HG03460 (cell line): ENCODE results near the gene CHD9NB.
"Not testable (repeated sequence)": the region's sequence is repeated elsewhere in the genome, so short reads cannot be mapped to it uniquely, and the experiment has no call there.

Experiments
- ATAC-seq: cut with Tn5 transposase; IDR thresholded peaks from one replicate; pipeline ENCODE4 v1.9.1; 2021; ENCODE audit not compliant: unreplicated experiment

Gene CHD9NB

DNA sequence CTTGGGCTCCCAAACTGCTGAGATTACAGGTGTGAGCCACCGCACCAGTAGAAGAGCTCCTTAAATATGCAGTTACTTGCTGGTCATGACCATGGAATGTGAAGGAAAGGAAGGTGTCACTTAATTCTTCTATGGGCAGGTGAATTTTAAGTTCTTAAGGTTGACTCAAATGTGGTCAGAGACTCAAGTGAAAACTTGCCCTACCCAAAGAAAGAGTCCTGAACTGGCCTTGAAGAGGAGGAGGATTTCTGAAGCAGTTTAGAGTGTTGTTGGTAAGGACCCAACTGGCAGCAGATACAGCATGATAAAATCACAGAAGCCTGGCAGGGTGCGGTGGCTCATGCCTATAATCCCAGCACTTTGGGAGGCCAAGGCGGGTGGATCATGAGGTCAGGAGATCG is 31.4 kb upstream of the CHD9NB start:
- no peak for ATAC-seq

GRCh38 chr16:53083119-53083518 is 30.4 kb upstream of the CHD9NB start:
- ATAC-seq = no peak

- no peak for ATAC-seq
Observed at GRCh38 chr16:53082509-53082908, 29.8 kb upstream of the CHD9NB start.

DNA sequence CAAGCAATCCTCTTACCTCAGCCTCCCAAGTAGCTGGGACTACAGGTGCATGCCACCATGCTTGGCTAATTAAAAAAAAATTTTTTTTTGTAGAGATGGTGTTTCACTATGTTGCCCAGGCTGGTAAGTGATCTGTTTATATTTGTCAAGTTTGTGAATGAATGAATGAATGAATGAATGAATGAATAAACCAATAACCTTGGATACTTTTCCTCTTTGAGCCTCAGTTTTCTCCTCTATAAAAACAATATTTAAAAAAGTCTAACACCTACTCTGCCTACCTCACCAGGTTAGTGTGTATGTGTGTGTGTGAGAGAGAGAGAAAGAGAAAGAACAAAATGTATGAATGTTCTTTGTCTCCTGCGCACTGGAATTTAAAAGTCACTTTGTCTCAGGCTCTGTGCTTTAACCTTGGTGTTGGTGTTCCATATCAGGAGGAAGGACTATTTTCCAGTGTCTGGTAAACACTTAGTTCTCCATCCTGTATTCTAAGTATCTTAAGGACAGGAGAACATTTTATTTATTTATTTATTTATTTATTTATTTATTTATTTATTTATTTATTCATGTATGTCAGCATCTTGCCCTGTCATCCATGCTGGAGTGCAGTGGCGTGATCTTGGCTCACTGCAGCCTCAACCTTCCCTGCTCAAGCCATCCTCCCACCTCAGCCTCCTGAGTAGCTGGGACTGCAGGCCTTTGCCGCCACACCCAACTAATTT is 29.1 kb upstream of the CHD9NB start:
- ATAC-seq = no peak

GRCh38 chr16:53081032-53081424 is 28.3 kb upstream of the CHD9NB start:
- no peak for ATAC-seq

- ATAC-seq = no peak
Observed at GRCh38 chr16:53080345-53081031, 27.8 kb upstream of the CHD9NB start.

DNA sequence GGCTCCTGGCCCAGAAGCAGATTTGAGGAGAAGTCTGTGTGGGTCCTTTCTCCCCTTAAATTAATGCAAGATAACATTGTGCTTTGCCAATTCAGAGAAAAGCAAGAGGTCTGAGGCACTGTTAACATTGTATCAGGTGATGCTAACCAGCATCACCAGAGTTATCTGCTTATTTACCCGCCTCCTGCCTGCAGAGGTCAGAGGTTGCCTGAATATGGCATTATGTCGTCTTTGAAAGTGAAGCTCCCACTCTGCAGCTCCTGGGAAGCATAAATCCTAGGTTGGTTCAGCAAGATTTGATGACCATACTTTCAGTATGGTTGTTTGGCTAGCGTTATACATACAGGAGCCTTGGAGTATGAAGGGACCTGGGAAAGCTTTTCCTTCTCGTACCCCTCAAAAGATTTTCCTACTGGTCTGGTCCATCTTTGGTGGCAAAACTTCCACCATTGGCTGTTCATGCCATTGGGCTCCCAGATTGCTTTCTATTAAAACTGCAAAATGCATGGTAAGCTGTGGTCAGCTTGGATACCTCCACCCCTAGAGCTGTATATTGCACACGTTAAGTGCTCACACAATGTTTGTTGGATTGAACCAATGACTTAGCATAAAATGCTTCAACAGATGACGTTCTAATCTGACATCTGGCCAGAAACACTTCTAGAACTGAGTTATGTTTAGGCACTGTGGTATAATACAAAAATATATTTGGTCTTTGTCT is 26.2 kb upstream of the CHD9NB start:
- no peak for ATAC-seq

GRCh38 chr16:53078247-53078646 is 25.6 kb upstream of the CHD9NB start:
- no peak for ATAC-seq

DNA sequence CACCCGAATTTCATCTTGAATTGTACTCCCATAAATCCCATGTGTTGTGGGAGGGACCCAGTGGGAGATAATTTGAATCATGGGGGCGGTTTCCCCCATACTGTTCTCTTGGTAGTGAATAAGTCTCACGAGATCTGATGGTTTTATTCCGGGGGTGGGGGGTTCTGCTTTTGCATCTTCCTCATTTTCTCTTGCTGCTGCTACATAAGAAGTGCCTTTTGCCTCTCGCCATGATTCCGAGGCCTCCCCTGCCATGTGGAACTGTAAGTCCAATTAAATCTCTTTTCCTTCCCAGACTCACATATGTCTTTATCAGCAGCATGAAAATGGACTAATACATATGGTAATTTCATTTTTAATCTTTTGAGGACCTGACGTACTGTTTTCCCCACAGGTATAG is 22.8 kb upstream of the CHD9NB start:
- not testable (repeated sequence) for ATAC-seq

- ATAC-seq = not testable (repeated sequence)
Observed at GRCh38 chr16:53074296-53074695, 21.6 kb upstream of the CHD9NB start.

DNA sequence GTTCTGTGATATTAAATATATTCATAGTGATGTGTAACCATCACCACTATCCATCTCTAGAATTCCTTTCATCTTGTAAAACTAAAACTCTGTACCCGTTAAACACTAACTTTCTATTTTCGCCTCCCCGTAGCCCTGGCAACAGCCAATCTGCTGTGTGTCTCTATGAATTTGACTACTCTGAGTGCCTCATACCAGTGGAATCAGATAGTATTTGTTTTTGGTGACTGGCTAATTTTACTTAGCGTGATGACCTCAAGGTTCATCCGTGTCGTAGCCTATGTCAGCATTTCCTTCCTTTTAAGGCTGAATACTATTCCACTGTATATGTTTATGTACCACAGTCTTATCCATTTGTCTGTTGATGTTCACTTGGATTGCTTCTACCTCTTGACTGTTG is 20.3 kb upstream of the CHD9NB start:
- ATAC-seq = no peak

- ATAC-seq = peak; percentile 48
Observed at GRCh38 chr16:53071748-53072301, 19.1 kb upstream of the CHD9NB start.

GRCh38 chr16:53069772-53070171 is 17.1 kb upstream of the CHD9NB start:
- ATAC-seq = no peak

DNA sequence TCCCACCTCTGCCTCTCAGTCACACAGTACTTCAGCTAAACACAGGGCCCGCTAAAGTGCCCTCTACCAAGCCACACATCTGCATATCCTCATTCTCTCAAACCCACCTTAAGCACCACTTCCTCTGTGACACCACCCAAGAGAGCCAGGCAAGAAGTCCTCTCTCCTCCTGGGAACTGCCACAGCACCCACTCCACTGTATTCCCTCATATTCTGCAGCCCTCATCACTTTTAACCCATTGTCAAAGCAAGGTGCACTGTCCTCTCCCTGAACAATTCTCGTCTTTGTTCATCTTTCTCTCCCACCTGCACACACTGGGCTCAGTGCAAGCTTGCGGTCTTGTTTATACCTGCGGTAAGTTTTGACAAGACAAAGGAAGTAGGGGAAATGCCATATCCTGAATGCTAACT is 15.7 kb upstream of the CHD9NB start:
- peak; percentile 53 for ATAC-seq

DNA sequence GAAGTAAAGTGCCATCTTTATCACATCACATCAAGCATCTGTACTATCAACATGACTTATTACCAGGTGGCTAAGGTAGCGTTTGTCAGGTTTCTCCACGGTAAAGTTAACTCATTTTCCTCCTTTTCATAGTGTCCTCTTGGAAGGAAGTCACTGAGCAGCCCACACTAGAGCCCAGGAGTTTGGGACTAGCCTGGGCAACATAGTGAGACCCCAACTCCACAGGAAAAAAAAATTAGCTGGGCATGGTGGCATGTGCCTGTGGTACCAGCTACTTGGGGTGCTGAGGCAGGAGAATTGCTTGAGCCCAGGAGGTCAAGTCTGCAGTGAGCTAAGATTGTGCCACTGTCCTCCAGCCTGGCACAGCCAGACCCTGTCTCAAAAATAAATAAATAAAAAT is 15.0 kb upstream of the CHD9NB start:
- ATAC-seq = no peak

DNA sequence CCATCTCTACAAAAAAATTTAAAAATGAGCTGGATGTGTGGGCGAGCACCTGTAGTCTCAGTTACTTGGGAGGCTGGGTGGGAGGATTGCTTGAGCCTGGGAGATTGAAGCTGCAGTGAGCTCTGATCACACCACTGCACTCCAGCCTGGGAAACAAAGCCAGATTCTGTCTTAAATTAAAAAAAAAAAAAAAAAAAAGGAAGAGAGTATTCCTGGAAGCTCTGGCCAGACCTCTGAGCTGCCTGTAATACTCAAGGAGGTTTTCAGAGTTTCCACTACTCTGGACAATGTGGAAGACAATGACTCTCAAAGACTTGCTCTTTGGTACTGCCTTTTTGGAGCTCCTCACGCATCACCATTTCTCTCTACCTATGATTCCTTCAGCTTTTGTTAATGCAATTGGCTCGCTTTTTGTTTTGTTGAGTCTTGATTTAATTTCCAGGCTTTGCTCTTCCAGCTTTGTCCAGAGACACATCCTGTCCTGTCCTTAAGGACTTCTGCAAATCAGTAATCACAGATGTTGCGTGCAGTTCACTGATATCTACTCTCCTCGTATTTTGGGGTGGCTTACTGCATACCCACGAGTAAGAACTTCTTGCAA is 12.9 kb upstream of the CHD9NB start:
- ATAC-seq = no peak

- no peak for ATAC-seq
Observed at GRCh38 chr16:53064081-53064578, 11.4 kb upstream of the CHD9NB start.

DNA sequence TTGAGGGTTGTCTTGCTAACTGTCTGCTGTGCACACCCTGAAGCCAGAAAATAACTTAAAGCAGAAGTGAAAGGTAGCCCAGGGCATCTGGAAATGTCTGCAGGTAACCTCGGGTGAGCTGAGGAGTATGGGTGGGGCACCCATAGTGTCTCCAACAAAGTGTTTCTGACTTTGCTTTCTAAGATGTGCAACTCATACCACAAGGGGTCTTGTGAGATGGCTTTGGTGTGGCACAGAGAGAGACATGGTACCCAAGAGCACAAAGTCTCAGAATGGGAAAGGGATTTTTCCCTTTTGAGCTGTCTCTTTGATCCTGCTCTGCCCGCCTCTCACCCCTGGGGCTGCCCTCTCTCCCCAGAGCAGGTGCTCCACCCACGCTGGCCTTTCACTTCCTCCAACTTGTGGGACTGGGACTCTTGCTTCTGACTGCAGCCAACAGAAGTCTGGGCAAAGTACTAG is 9.0 kb upstream of the CHD9NB start:
- ATAC-seq = peak; percentile 83

- no peak for ATAC-seq
Observed at GRCh38 chr16:53061256-53061655, 8.6 kb upstream of the CHD9NB start.

- ATAC-seq = no peak
Observed at GRCh38 chr16:53059672-53060071, 7.0 kb upstream of the CHD9NB start.

- ATAC-seq = no peak
Observed at GRCh38 chr16:53058882-53059281, 6.2 kb upstream of the CHD9NB start.
